ENCODE results near the gene C10orf105. TPM values are rescaled to one million over a fixed set of nuclear protein-coding genes. Genes with fewer than 3 reads are reported as not detected.

The C10orf105 gene
- total and polyA plus RNA-seq, 2 of the 8 experiments (the other 6 are each of a cell fraction or from before 2014, with no cell fraction given), result 0.71 to 0.73 TPM

DNA sequence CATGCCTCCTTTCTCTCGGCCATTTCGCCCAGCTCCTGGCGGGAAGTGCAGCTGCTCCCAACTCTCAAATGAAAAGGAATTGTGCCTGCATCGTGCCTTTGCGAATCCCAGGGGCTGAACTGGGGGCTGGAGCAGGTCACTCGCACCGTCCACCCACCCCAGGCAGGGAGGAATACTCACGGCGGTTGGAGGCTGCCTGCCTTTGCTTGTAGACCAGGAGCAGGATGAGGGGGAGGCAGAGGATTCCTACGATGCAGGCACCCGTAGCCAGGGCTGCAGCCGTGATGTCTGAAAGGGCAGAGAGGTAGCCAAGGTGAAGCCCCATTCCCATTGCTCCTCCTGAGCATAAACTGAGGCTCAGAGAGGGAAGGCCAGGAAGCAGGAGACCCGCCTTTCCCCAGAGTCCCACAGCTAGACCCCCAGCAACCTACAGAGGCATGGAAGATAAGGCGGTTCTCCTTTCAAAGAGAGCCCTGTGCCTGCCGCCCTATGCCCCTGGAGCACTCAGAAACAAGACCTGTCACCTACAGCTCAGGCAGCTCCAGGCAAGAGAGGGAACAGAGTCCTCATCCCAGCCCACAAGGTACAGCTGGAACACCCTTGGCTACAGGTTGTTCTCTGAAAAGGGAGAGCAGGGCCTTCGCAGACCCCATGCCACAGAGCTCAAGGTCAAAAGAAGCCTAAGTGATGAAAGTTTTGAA lies 35.8 kb upstream of the C10orf105 start:
- Histone ChIP-seq H3K36me3 (ENCODE audit: control insufficient read depth in 2 of 4, insufficient read depth in 4 of 4, low read length in 3 of 4) (no peaks in the 10 kb centered on the region), H2AFZ (ENCODE audit: low read length) (no peak overlapping the region), H3K27me3 (replicated peaks in 1 of 4; ENCODE audit: control insufficient read depth in 3 of 4, extremely low read depth in 1 of 4, insufficient read depth in 3 of 4, low read length in 3 of 4) (no peaks in the 10 kb centered on the region; a peak in 2 of 7 replicates), H3K79me1 (ENCODE audit: low read depth, low read length) (no peaks in the 10 kb centered on the region), H2BK120ac (replicated peaks; ENCODE audit: low read depth, low read length) (no peak overlapping the region), H3K4me3 (ENCODE audit: extremely low read depth in 1 of 4, insufficient read depth in 2 of 4, low read depth in 3 of 4, low read length in 4 of 4) (no peak overlapping the region), H3K4me1 (replicated peaks in 1 of 4; ENCODE audit: control insufficient read depth in 3 of 4, insufficient read depth in 4 of 4, low read length in 3 of 4) (peaks cover 0 to 7% (median 4%) of the 10 kb centered on the region in 4 experiments; a peak in 5 of 7 replicates), H2BK12ac (ENCODE audit: low read depth, low read length) (peak overlapping the region; percentile 27; the same call in 1 of the 2 replicates), H4K8ac (ENCODE audit: extremely low read depth, insufficient read depth, low read length) (no peak overlapping the region), H3K9ac (replicated peaks in 1 of 4; ENCODE audit: extremely low read depth in 1 of 4, low read depth in 3 of 4, low read length in 3 of 4) (no peak overlapping the region), H2BK5ac (ENCODE audit: low read depth, low read length) (no peak overlapping the region), H3K9me3 (ENCODE audit: insufficient read depth in 2 of 2, low read depth in 1 of 2, low read length in 1 of 2) (no peaks in the 10 kb centered on the region), H2BK15ac (ENCODE audit: low read length) (no peak overlapping the region), H3K56ac (replicated peaks; ENCODE audit: insufficient read length, low read depth, low read length) (no peak overlapping the region), H3K4me2 (ENCODE audit: insufficient read depth in 1 of 2, low read depth in 2 of 2, low read length in 2 of 2) (no peak overlapping the region), H3K4ac (replicated peaks; ENCODE audit: insufficient read length, low read depth, low read length) (no peak overlapping the region), H3K27ac (ENCODE audit: low read depth, low read length) (no peak overlapping the region), H3K23me2 (ENCODE audit: low read depth, low read length) (no peaks in the 10 kb centered on the region), H3K79me2 (ENCODE audit: control insufficient read depth in 1 of 2, insufficient read depth in 2 of 2, low read length in 2 of 2) (no peaks in the 10 kb centered on the region), H2AK5ac (ENCODE audit: low read depth, low read length) (0 out of 2 replicates have a peak overlapping the region, but pooled peaks have one; percentile 61), H3K14ac (ENCODE audit: insufficient read length) (no peak overlapping the region), H3K18ac (ENCODE audit: extremely low read depth, low read length) (no peak overlapping the region), H2BK20ac (ENCODE audit: low read length) (no peak overlapping the region), H4K5ac (ENCODE audit: insufficient read length, low read depth, low read length) (no peak overlapping the region), H4K20me1 (replicated peaks in 1 of 2; ENCODE audit: control insufficient read depth in 1 of 2, insufficient read depth in 2 of 2, low read length in 2 of 2) (no peaks in the 10 kb centered on the region), H4K91ac (replicated peaks; ENCODE audit: insufficient read length, low read length) (no peak overlapping the region), H3K23ac (ENCODE audit: insufficient read length) (no peak overlapping the region)
- 86% methylated on average over 16 of the region's 16 CpGs; no CpG with 5 or more reads in 1 of the 2 experiments for WGBS, 2 experiments (ENCODE audit: extremely low coverage in 1 of 2, insufficient coverage in 1 of 2, insufficient read length in 1 of 2, insufficient replicate concordance in 2 of 2, low coverage in 1 of 2, low lambda C conversion rate in 2 of 2, missing lambda C conversion rate in 1 of 2)
- no peak for FAIRE-seq
- POLR2A ChIA-PET (ENCODE audit: partially characterized antibody), result no interaction called here
- no peak for DNase-seq (ENCODE audit: low read depth in 1 of 2, low spot score in 2 of 2)
- no peak for TF ChIP-seq TAF7 (optimal IDR thresholded peaks at IDR 0.05; ENCODE audit: borderline replicate concordance, low read depth, low read length)
- TF ChIP-seq SUZ12 (IDR thresholded peaks at IDR 0.05; ENCODE audit: low read length), result no peak
- TF ChIP-seq SIRT6 (IDR thresholded peaks at IDR 0.05; ENCODE audit: low read length), result no peak
- no peak for TF ChIP-seq HDAC2 (IDR thresholded peaks at IDR 0.05; ENCODE audit: borderline replicate concordance in 1 of 2, low read depth in 2 of 2, low read length in 2 of 2)
- no peak for TF ChIP-seq EGR1 (IDR thresholded peaks at IDR 0.05; ENCODE audit: borderline replicate concordance, low read depth, low read length)
- CTCF ChIA-PET (ENCODE audit: partially characterized antibody), result interaction anchor here (1.0 to 4.0 kb wide), 10 partner anchors 9 to 435 kb away, joined by 3 to 24 read pairs (median 4); partner anchors contain the start of gene VSIR
